Measurements from ENCODE around the gene HDDC2.

DNA sequence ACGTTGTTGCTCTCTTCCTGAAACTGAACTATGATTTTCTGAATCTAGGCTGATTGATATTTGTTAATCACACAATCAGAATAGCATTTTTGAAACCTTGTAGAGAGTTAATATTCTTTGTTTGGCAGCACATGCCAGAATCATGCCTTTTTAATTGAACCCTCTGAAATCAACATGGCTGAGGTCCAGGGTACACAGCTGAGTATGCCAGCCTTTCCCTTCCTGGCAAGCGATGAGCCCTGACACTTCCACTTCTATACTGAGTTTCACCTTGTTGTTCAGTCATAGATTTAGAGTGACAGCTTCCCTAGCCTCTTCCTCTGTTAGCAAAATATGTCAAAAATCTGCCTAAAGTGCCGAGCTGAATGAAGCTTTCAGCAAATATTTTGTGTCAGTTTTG, 6.8 kb downstream of the HDDC2 start:
- no peak for TF ChIP-seq L3MBTL2 (IDR thresholded peaks at IDR 0.05)
- no peak for TF ChIP-seq EZH2 (IDR thresholded peaks at IDR 0.05; ENCODE audit: borderline replicate concordance, low read depth, low read length)
- TF ChIP-seq ZKSCAN1 (IDR thresholded peaks at IDR 0.05; ENCODE audit: low read depth, low read length), result no peak
- no peak for TF ChIP-seq ARHGAP35 (IDR thresholded peaks at IDR 0.05; ENCODE audit: partially characterized antibody)
